DMS153 (cell line): ENCODE data around the gene MYO1H.

Experiments used
- DNase-seq: peaks from one replicate; lab custom pipeline; 2025; lab: John Stamatoyannopoulos, UW

The MYO1H gene

GRCh38 chr12:109449845-109450532, 102.3 kb downstream of the MYO1H start:
- no peak for DNase-seq

- DNase-seq: no peak
Measured at GRCh38 chr12:109450980-109451379, 103.3 kb downstream of the MYO1H start.

DNA sequence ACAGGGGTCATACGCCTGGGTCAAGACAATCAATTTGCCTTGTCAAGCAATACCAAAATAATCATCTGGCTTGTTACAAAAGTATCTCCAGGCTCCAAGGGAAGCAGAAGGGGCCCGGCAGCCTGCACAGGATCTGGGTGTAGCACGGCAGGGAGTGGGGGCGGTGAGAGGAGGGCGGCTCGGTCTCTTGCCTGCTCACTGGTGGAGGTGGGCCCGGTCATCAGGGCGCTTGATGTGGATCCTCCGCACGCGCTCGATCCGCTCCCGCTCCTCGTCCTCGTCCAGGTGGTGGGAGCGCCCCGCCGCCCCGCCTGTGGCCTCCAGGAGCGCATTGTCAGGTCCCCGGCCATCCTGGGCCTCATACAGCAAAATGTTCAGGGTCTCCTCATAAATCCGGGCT, 103.7 kb downstream of the MYO1H start:
- DNase-seq: no peak

- DNase-seq: no peak
Measured at GRCh38 chr12:109452489-109452888, 104.8 kb downstream of the MYO1H start.

- DNase-seq: no peak
Measured at GRCh38 chr12:109455706-109456105, 108.0 kb downstream of the MYO1H start.

- no peak for DNase-seq
Measured at GRCh38 chr12:109458086-109458485, 110.4 kb downstream of the MYO1H start.

DNA sequence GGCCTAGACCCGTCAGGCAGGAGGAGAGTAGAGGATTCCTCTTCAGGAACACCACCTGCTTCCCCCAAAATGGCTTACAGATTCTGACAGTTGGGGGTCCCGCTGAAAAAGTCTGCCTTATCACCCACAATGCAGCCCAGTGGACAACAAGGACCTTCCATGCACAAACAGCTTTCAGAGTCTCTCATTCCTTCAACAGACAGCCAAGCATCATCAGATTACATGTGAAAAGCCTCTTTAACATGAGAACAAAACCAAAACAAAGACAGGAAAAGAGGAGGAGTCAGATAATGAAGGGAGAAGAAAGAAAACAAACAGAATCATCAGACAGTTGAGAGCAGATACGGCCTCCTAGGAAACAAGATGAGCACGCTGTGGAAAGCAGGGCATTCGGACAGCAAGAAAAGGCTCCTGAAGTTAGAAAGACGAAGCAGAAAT, 111.1 kb downstream of the MYO1H start:
- no peak for DNase-seq

GRCh38 chr12:109459247-109459646, 111.5 kb downstream of the MYO1H start:
- no peak for DNase-seq

GRCh38 chr12:109460538-109460937, 112.8 kb downstream of the MYO1H start:
- DNase-seq: no peak

GRCh38 chr12:109461049-109461845, 113.5 kb downstream of the MYO1H start:
- no peak for DNase-seq

- no peak for DNase-seq
Measured at GRCh38 chr12:109461846-109462756, 114.4 kb downstream of the MYO1H start.

GRCh38 chr12:109462868-109463692, 115.4 kb downstream of the MYO1H start:
- no peak for DNase-seq

DNA sequence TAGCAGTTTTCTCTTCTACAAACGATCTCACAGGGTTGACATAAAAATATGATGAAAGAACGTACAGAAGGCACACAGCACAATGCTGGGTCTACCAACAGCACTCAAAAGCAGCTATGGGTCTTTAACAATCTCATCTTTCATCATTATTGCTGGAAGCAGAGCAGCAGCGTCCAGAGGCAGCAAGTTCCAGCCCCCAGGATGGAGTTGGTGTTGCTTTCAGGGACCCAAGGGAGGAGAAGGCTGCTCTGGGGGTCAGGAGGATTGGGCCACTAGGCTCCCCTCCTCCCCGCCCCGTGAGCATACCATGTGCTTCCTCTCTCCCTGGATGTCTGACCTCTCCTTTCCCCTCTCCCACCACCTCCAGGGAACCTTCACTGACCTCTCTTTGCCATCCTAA, 116.1 kb downstream of the MYO1H start:
- DNase-seq: no peak

DNA sequence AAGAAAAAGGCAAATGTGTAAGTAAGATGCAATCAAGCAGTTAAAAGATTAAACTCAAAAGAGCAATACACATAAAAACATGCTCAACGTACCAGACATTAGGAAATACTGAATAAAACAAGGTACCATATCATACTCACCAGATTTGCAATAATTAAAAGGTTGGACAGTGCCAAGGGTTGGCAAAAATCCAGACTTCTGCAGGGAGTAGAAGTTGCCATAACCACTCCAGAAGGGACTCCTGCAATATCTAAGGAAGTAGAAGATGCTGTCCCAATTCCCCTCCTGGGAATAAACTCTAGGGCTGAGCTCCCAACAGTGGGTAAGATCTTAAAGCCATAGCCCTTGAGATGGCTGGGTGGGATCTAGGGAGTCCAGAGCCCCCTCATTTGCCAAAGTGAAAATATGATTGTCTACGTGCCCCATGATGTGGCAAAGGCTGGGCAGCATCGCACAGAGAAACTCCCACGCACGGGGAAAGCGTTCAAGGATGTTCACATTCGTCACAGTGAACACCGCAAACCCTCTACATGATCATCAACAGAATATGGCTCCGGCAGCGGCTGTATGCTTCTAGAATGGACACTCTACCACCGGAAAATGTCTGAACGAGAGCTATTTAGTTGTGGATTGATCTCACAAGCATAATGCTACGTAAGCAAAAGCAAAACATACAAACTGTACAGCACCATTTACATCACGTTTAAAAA, 117.1 kb downstream of the MYO1H start:
- DNase-seq: no peak

- no peak for DNase-seq
Measured at GRCh38 chr12:109466305-109466704, 118.6 kb downstream of the MYO1H start.

DNA sequence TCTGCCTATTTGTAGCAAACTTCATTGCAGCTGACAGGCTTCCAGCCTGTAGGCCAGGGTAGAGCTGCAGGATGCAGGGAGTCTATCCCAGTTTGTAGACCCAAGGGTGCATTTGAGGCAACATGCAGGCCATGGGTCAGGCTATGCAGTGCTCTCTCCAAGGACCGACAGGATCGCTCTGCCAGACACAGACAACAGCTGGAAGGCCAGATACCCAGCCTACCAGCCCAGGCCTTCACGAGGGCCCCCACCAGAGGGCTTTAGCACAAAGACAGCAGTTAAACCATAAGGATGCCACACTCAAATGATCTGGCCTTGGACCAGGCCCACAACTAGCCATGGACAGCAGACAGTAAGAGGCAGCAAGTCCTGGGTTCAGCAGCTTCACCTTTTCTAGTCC, 119.1 kb downstream of the MYO1H start:
- no peak for DNase-seq

GRCh38 chr12:109467978-109468676, 120.4 kb downstream of the MYO1H start:
- no peak for DNase-seq

DNA sequence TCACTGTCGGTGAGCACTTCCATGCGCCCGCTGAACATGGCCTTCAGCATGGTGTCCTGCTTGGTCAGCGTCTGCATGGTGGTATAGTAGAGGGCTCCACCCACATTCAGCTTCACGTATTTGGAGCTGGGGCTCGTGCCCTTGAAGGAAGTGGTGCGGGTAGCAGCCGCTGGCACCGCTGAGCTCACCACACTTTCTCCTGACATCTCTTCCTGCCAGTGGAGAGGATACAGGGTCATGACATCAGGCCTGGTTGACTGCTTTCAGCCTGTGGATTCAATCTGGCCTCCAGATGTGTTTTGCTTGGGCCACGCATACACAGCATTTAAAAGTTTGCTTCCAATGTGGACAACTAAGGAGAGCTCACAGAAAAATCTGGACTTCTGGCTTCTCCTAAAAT, 121.8 kb downstream of the MYO1H start:
- no peak for DNase-seq

GRCh38 chr12:109473006-109473405, 125.3 kb downstream of the MYO1H start:
- DNase-seq: no peak
